GM23338 (cell line): Measurements from ENCODE around the gene AIF1L.

Source experiments
- CTCF ChIP-seq, 2 experiments: fragments of 200-600 bp in 1 of 2; sonication (generic) in 1 of 2; conservative IDR thresholded peaks; 2 replicates each; pipeline versions ENCODE4 v1.5.1 to v1.6.1; 2016 to 2017; ENCODE audit warnings: antibody characterized with exemption in 2 of 2, low read depth in 2 of 2, mild to moderate bottlenecking in 2 of 2, moderate library complexity in 1 of 2
- EZH2phosphoT487 ChIP-seq: fragments of 200-600 bp; sonication (generic); IDR thresholded peaks from one replicate; pipeline ENCODE4 v1.8.1; 2018; ENCODE audit warnings: antibody characterized with exemption; ENCODE audit not compliant: unreplicated experiment

GRCh38 chr9:131103024-131103423 lies 6.7 kb downstream of the AIF1L start:
- no peak for TF ChIP-seq CTCF (conservative IDR thresholded peaks at IDR 0.05; ENCODE audit: low read depth in 2 of 2)
- no peak for TF ChIP-seq EZH2phosphoT487
